NCI-H345 treated with DMSO at 0.1 percent for 48 hours (cell line): ENCODE measurements around the gene DDI2.
"Not testable (repeated sequence)": the region's sequence is repeated elsewhere in the genome, so short reads cannot be mapped to it uniquely, and the experiment has no call there.

ENCODE experiments used
- DNase-seq: peaks from one replicate; lab custom pipeline; 2025; ENCODE audit not compliant: unreplicated experiment; lab: John Stamatoyannopoulos, UW

Gene DDI2

GRCh38 chr1:15676688-15677661 is 59.7 kb downstream of the DDI2 start:
- DNase-seq: no peak

- no peak for DNase-seq
Measured at GRCh38 chr1:15678578-15678977, 61.3 kb downstream of the DDI2 start.

DNA sequence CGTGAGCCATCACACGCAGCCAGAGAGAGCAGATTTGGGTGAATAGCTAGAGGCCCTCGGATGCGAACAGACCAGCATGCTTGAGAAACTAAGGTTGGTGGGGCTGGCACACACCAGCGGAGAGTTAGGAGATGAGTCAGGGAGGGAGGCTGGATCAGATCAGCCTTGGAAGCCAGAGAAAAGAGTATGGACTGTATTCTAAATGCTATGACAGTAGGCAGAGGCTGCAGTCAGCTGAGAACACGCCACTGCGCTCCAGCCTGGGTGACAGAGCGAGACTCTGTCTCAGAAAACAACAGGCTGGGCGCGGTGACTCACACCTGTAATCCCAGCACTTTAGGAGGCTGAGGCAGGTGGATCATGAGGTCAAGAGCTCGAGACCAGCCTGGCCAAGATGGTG is 62.9 kb downstream of the DDI2 start:
- DNase-seq: no peak

DNA sequence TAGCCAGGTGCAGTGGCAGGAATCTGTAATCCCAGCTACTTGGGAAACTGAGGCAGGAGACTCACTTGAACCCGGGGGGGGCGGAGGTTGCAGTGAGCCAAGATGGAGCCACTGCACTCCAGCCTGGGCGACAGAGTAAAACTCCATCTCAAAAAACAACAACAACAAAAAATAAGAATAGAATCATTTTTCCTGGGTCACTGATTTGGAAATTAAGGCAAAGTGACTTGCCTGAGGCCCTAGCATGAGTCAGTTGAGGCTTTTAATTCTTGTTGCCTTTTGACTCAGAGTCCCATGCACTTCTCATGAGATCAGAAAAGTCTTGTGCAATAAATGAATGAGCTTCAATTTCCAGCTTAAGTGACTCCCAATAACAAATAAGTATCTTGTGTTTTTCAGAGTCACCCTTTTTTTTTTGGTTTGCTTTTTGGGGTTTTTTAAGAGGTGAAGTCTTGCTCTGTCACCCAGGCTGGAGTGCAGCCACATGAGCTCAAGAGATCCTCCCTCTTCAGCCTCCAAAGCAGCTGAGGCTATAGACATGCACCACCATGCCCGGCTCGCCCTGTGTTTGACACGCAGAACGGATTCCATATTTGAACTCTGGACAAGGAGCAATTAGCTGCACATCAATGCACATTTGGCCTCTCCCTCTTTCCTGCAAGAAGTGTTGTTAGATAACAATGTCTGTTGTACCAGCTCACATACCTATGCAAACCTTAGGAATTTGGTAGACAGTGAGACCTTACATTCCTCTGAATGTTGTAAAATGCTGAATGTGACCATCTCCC is 63.5 kb downstream of the DDI2 start:
- DNase-seq: no peak

DNA sequence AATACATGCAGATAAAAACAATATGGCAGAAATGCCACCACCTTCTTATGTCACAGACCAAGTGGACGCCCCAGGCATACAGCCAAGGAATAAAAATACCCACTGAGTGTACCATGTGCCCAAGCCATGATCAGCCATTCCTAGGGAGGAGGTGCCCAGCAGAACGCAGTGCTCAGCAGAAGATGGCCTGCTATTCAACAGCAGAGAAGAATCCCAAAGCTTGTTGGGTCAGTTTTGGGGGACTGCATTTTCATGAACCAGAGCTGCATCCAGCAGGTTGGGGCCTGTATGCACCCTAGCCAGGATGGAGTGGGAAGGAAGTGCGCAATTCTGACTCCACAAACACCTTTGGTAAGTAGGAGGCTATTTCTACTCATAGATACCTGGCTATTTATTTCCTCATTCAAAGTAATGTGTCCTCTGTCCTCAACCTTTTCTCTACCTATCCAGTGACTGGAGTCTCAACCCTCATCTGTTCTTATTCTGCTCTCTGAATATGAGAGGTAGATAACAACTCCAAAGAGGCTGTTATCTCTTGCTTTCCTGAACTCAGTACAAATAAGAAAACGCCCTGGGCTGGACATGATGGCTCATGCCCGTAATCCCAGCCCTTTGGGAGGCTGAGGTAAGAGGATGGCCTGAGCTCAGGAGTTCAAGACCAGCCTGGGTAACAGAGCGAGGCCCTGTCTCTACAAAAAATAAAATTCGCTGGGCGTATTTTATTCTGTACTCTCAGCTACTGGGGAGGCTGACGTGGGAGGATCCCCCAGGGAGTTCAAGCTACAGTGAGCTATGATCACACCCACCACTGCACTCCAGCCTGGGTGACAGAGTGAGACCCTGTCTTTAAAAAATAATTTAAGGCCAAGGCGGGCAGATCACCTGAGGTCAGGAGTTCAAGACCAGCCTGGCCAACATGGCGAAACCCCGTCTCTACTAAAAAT is 64.4 kb downstream of the DDI2 start:
- no peak for DNase-seq

DNA sequence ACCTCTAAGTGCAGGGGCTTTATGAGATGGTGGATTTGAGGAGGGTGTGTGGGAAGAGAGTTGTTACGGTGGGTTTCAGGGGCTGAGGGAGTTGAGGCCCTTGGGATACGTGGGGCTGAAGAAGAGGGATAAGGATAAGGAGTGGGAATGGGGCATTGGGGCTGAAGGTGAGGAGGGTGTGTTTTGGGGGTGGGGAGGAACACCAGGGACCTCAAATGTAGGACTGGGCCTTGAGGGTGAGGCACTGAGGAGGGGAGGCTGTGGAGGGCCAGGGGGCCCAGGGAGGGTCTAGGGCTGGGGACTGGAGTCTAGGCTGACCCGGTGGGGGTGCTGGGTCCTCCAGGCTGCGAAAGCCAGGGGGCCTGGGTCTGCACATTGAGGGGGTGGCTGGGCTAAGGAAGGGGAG is 65.7 kb downstream of the DDI2 start:
- no peak for DNase-seq

DNA sequence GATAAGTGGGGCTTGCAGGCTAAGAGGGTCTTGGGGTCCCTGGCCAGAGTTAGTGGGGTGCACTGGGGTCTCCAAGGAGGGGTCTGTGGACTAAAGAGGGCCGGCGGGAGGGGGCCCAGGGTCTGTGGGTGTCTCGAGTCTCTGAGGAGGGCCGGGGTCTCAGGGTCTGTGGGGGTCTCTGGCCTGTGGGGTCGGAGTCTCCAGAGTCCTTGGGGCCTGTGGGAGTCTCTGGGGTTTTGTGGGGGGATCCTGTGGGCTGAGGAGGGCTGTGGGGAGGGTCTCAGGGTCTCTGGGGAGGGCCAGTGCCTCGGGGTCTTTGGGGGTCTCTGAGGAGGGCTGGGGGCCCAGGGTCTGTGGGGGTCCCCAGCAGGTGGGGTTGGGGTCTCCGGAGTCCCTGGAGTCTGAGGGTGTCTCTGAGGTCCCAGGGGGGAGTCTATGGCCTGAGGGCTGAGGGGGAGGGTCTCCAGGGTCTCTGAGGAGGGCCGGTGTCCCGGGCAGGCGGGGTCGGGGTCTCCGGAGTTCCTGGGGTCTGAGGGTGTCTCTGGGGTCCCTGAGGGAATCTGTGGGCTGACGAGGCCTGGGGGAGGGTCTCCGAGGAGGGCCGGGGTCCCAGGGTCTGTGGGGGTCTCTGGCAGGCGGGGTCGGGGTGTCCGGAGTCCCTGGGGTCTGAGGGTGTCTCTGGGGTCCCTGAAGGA is 66.2 kb downstream of the DDI2 start:
- DNase-seq: no peak

DNA sequence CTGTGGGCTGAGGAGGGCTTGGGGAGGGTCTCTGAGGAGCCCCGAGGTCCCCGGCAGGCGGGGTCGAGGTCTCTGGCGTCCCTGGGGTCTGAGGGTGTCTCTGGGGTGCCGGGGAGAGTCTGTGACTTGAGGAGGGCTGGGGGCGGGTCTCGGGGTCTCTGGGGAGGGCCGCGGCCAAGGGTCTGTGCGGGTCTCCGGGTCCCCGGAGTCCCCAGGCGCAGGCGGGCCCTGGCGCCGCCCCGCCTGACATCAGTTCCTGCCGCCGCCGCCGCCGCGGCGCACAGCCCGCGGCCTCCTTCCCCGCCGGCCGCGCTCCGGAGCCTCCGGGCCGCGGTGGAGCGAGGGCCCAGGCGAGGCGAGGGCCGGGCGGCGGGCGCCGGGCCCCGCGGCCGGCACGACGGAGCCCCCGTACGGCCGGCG is 66.8 kb downstream of the DDI2 start, which contains the start of gene PLEKHM2:
PLEKHM2 (plus strand) TSS at position 279 of the 420 bp plus-strand sequence. CDS start 239 bp downstream, outside the sequence.
- DNase-seq: no peak

GRCh38 chr1:15684468-15685291 is 67.4 kb downstream of the DDI2 start:
- no peak for DNase-seq

DNA sequence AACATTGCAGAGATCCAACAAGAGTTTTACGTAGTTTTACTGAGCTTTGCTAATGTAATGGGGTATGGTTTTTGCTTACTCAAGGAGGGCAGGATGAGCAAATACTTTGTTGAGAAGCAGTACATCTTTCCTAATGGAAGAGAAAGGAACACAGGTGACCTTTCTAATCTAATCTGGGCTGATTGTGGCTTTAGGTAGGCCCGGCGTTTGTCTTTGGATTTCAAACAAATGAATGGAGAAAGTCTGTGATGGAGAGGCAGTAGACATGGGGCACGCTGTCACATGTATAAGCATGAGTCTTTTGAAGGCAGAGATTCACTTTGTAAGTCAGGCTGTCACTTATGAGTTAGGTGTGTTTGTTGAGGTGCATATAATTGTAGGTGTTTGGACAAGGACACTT is 68.6 kb downstream of the DDI2 start:
- DNase-seq: no peak

DNA sequence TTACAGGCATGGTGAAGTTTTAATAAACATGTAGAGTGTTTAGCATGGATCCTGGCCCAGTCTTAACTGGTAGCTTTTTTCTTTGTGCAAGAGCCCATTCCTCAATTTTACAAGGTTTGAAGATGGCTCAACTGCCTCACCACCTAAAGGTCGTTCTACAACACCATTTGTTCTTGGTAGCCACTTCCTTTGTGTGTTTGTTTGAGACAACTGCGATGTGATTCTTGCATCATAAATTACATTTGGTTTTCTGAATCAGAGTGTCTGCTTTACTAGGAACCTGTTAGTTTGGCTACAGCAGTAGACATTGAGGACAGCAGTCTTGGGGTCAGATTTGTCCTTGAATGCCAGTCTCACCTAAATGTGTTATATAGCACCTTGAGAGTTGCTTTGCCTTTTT is 70.2 kb downstream of the DDI2 start:
- DNase-seq: no peak

DNA sequence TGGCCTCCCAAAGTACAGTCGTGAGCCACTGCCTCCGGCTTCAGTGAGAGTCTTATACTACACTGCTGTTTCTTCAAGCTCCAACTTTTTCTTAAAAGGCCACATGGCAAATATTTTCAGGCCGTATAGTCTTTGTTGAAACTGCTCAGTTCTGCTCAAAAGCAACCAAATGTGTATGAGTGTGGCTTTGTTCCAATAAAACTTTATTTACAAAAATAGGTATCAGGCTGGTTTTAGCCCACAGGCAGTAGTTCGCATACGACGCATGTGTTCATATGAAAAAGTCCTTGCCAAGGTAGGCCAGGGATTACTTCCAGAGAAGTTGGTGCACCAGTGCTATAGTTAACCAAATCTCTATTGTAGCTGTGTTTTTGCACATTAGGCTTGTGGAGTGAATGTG is 73.1 kb downstream of the DDI2 start:
- DNase-seq: no peak

DNA sequence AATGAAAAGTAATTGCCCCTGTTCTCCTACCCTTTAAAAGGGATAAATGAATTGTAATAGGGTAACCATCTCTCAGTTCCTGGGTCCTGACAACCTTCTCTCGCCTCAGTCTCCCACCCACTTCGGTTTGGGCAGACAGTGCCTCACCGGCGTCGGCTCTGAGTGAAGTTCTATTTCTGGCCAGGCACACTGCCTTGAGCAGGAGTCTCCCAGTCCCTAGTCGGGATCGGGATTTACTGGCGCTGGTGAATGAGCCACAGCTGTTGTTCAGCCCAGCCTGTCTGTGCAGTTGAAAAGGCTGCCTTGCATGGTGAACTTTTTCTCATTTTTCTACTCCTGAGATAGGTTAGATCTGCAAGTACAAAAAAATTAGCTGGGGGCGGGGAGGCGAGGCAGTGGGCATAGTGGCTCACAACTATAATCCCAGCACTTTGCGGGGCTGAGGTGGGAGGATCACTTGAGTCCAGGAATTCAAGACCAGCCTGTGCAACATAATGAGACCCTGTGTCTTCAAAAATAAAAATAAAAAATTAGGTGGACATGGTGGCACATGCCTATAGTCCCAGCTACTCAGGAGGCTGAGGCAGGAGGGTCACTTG is 74.3 kb downstream of the DDI2 start:
- no peak for DNase-seq

- no peak for DNase-seq
Measured at GRCh38 chr1:15692121-15692682, 74.9 kb downstream of the DDI2 start.

DNA sequence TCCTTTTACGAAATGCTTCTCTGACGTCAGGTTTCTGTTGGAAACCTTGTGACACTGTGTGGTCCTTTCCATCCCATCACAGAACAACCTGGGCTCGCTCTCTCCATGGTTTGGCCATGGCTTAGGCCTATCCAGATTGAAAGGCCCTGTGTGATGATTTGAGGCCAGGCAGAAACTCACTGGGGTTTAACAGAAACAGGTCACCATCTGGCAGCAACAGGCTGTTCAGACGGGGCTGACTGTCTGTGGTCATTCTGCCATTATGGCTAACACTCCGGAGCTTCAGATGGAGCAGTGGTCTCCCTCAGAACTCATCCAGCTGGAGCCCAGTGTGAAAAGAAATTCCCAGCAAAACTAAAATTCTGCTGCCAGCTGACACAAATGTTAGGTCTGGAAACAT is 76.1 kb downstream of the DDI2 start:
- no peak for DNase-seq

GRCh38 chr1:15696956-15697521 is 79.8 kb downstream of the DDI2 start:
- DNase-seq: no peak

DNA sequence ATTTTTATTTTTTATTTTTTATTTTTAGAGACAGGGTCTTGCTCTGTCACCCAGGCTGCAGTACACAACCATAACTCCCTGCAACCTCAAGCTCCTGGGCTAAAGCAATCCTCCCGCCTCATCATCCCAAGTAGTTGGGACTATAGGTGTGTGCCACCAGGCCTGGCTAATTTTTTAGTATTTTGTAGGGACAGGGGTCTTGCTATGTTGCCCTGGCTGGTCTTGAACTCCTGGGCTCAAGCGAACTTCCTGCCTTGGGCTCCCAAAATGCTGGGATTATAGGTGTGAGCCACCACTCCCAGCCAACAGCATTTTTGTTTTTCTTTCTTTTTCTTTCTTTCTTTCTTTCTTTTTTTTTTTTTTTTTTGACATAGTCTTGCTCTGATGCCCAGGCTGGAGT is 80.9 kb downstream of the DDI2 start:
- no peak for DNase-seq

DNA sequence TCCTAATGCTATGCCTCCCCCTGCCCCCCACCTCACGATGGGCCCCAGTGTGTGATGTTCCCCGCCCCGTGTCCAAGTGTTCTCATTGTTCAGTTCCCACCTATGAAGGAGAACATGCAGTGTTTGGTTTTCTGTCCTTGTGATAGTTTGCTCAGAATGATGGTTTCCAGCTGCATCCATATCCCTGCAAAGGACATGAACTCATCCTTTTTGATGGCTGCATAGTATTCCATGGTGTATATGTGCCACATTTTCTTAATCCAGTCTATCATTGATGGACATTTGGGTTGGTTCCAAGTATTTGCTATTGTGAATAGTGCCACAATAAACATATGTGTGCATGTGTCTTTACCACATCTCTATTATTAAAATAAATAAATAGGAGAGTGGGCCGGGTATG is 82.1 kb downstream of the DDI2 start:
- not testable (repeated sequence) for DNase-seq
